ENCODE results near the gene LAMA2.

GRCh38 chr6:129525055-129525454, 642.1 kb downstream of the LAMA2 start:
- TF ChIP-seq POLR2A (IDR thresholded peaks at IDR 0.05; ENCODE audit: low read length) (no peak), GATA1 (IDR thresholded peaks at IDR 0.05; ENCODE audit: low read depth, low read length) (no peak)

Measured in erythroblast (primary cell).